ENCODE results near the gene FZD2.

- TF ChIP-seq TAF1 (IDR thresholded peaks at IDR 0.05; ENCODE audit: low read depth, low read length) (no peak), POLR2A (IDR thresholded peaks at IDR 0.05; ENCODE audit: control extremely low read depth in 1 of 2, low read depth in 2 of 2, low read length in 2 of 2) (no peak)
These were observed 49.4 kb downstream of the FZD2 start for GRCh38 chr17:44606658-44607057.

All from H1 (cell line).